Measurements from ENCODE around the gene SENP2.
"Not testable (repeated sequence)": the region's sequence is repeated elsewhere in the genome, so short reads cannot be mapped to it uniquely, and the experiment has no call there.

Gene SENP2

GRCh38 chr3:185585859-185586685 lies at the start of gene SENP2:
SENP2 (plus strand) TSS chr3:185586295; CDS start chr3:185586414, 119 bp downstream.
- no peaks in the 10 kb centered on the region for H3K9me3 ChIP-seq (ENCODE audit: control insufficient read depth, low read length)
- peak within 1 kb of the TSS; percentile 91 for H3K4me3 ChIP-seq (ENCODE audit: low read length)

GRCh38 chr3:185537369-185537970 lies 48.6 kb upstream of the SENP2 start:
- Histone ChIP-seq H3K4me1 (ENCODE audit: control insufficient read depth, insufficient read depth, low read length) (peaks cover 34% of the 10 kb centered on the region), H3K9ac (ENCODE audit: low read length) (peak overlapping the region; percentile 47), H3K9me3 (ENCODE audit: control insufficient read depth, low read length) (no peaks in the 10 kb centered on the region), H3K4me3 (ENCODE audit: low read length) (no peak overlapping the region), H3K36me3 (ENCODE audit: control insufficient read depth, insufficient read depth, low read length) (peaks cover 9% of the 10 kb centered on the region), H3K27me3 (ENCODE audit: control insufficient read depth, insufficient read depth, low read length) (no peaks in the 10 kb centered on the region)

More at GRCh38 chr3:185585859-185586685, at the start of gene SENP2:
- Histone ChIP-seq H3K9ac (ENCODE audit: low read length) (peak within 1 kb of the TSS; percentile 95), H3K27me3 (ENCODE audit: control insufficient read depth, insufficient read depth, low read length) (no peaks in the 10 kb centered on the region), H3K36me3 (ENCODE audit: control insufficient read depth, insufficient read depth, low read length) (no peaks in the 10 kb centered on the region), H3K4me1 (ENCODE audit: control insufficient read depth, insufficient read depth, low read length) (peaks cover 17% of the 10 kb centered on the region)

GRCh38 chr3:185539934-185540333 lies 46.2 kb upstream of the SENP2 start:
- H3K4me3 ChIP-seq (ENCODE audit: low read length) = no peak overlapping the region
- H3K27me3 ChIP-seq (ENCODE audit: control insufficient read depth, insufficient read depth, low read length) = no peaks in the 10 kb centered on the region
- H3K4me1 ChIP-seq (ENCODE audit: control insufficient read depth, insufficient read depth, low read length) = peaks cover 45% of the 10 kb centered on the region
- H3K9me3 ChIP-seq (ENCODE audit: control insufficient read depth, low read length) = no peaks in the 10 kb centered on the region
- no peak overlapping the region for H3K9ac ChIP-seq (ENCODE audit: low read length)
- H3K36me3 ChIP-seq (ENCODE audit: control insufficient read depth, insufficient read depth, low read length) = peaks cover 12% of the 10 kb centered on the region

GRCh38 chr3:185540695-185541094 lies 45.4 kb upstream of the SENP2 start:
- Histone ChIP-seq H3K9me3 (ENCODE audit: control insufficient read depth, low read length) (no peaks in the 10 kb centered on the region), H3K4me1 (ENCODE audit: control insufficient read depth, insufficient read depth, low read length) (peaks cover 50% of the 10 kb centered on the region), H3K4me3 (ENCODE audit: low read length) (no peak overlapping the region), H3K36me3 (ENCODE audit: control insufficient read depth, insufficient read depth, low read length) (peaks cover 12% of the 10 kb centered on the region), H3K27me3 (ENCODE audit: control insufficient read depth, insufficient read depth, low read length) (no peaks in the 10 kb centered on the region), H3K9ac (ENCODE audit: low read length) (no peak overlapping the region)

- peak overlapping the region; percentile 94 for H3K9ac ChIP-seq (ENCODE audit: low read length)
- no peaks in the 10 kb centered on the region for H3K27me3 ChIP-seq (ENCODE audit: control insufficient read depth, insufficient read depth, low read length)
- peaks cover 9% of the 10 kb centered on the region for H3K36me3 ChIP-seq (ENCODE audit: control insufficient read depth, insufficient read depth, low read length)
- no peaks in the 10 kb centered on the region for H3K9me3 ChIP-seq (ENCODE audit: control insufficient read depth, low read length)
- H3K4me1 ChIP-seq (ENCODE audit: control insufficient read depth, insufficient read depth, low read length) = peaks cover 40% of the 10 kb centered on the region
- no peak overlapping the region for H3K4me3 ChIP-seq (ENCODE audit: low read length)
Measured at GRCh38 chr3:185549122-185549521, 37.0 kb upstream of the SENP2 start.

- Histone ChIP-seq H3K36me3 (ENCODE audit: control insufficient read depth, insufficient read depth, low read length) (peaks cover 6% of the 10 kb centered on the region), H3K27me3 (ENCODE audit: control insufficient read depth, insufficient read depth, low read length) (no peaks in the 10 kb centered on the region), H3K4me1 (ENCODE audit: control insufficient read depth, insufficient read depth, low read length) (peaks cover 38% of the 10 kb centered on the region), H3K4me3 (ENCODE audit: low read length) (peak overlapping the region; percentile 63), H3K9me3 (ENCODE audit: control insufficient read depth, low read length) (no peaks in the 10 kb centered on the region), H3K9ac (ENCODE audit: low read length) (peak overlapping the region; percentile 94)
Measured at GRCh38 chr3:185549651-185550111, 36.4 kb upstream of the SENP2 start.

GRCh38 chr3:185552358-185552877 lies 33.7 kb upstream of the SENP2 start, which contains the start of gene LIPH:
LIPH (minus strand) TSS chr3:185552588; CDS start chr3:185552471, 117 bp downstream.
- H3K9ac ChIP-seq (ENCODE audit: low read length) = peak within 1 kb of the TSS; percentile 94
- H3K4me1 ChIP-seq (ENCODE audit: control insufficient read depth, insufficient read depth, low read length) = peaks cover 41% of the 10 kb centered on the region
- no peaks in the 10 kb centered on the region for H3K27me3 ChIP-seq (ENCODE audit: control insufficient read depth, insufficient read depth, low read length)
- H3K9me3 ChIP-seq (ENCODE audit: control insufficient read depth, low read length) = no peaks in the 10 kb centered on the region
- peaks cover 5% of the 10 kb centered on the region for H3K36me3 ChIP-seq (ENCODE audit: control insufficient read depth, insufficient read depth, low read length)
- peak within 1 kb of the TSS; percentile 67 for H3K4me3 ChIP-seq (ENCODE audit: low read length)

GRCh38 chr3:185555101-185555501 lies 31.0 kb upstream of the SENP2 start:
- peaks cover 43% of the 10 kb centered on the region for H3K4me1 ChIP-seq (ENCODE audit: control insufficient read depth, insufficient read depth, low read length)
- no peak overlapping the region for H3K4me3 ChIP-seq (ENCODE audit: low read length)
- H3K9me3 ChIP-seq (ENCODE audit: control insufficient read depth, low read length) = no peaks in the 10 kb centered on the region
- H3K9ac ChIP-seq (ENCODE audit: low read length) = peak overlapping the region; percentile 66
- H3K36me3 ChIP-seq (ENCODE audit: control insufficient read depth, insufficient read depth, low read length) = no peaks in the 10 kb centered on the region
- H3K27me3 ChIP-seq (ENCODE audit: control insufficient read depth, insufficient read depth, low read length) = no peaks in the 10 kb centered on the region

GRCh38 chr3:185555860-185556347 lies 30.2 kb upstream of the SENP2 start:
- peak overlapping the region; percentile 66 for H3K9ac ChIP-seq (ENCODE audit: low read length)

GRCh38 chr3:185556640-185557039 lies 29.5 kb upstream of the SENP2 start:
- Histone ChIP-seq H3K9ac (ENCODE audit: low read length) (peak overlapping the region; percentile 66), H3K4me1 (ENCODE audit: control insufficient read depth, insufficient read depth, low read length) (peaks cover 49% of the 10 kb centered on the region)
- H3K4me3 ChIP-seq (ENCODE audit: low read length); H3K27me3 ChIP-seq (ENCODE audit: control insufficient read depth, insufficient read depth, low read length); H3K36me3 ChIP-seq (ENCODE audit: control insufficient read depth, insufficient read depth, low read length); H3K9me3 ChIP-seq (ENCODE audit: control insufficient read depth, low read length): not testable (repeated sequence)

More at GRCh38 chr3:185555860-185556347, 30.2 kb upstream of the SENP2 start:
- Histone ChIP-seq H3K4me1 (ENCODE audit: control insufficient read depth, insufficient read depth, low read length) (peaks cover 45% of the 10 kb centered on the region), H3K27me3 (ENCODE audit: control insufficient read depth, insufficient read depth, low read length) (no peaks in the 10 kb centered on the region), H3K36me3 (ENCODE audit: control insufficient read depth, insufficient read depth, low read length) (no peaks in the 10 kb centered on the region), H3K9me3 (ENCODE audit: control insufficient read depth, low read length) (no peaks in the 10 kb centered on the region), H3K4me3 (ENCODE audit: low read length) (peak overlapping the region; percentile 8)

- H3K36me3 ChIP-seq (ENCODE audit: control insufficient read depth, insufficient read depth, low read length) = no peaks in the 10 kb centered on the region
- H3K9ac ChIP-seq (ENCODE audit: low read length) = peak overlapping the region; percentile 72
- no peak overlapping the region for H3K4me3 ChIP-seq (ENCODE audit: low read length)
- peaks cover 43% of the 10 kb centered on the region for H3K4me1 ChIP-seq (ENCODE audit: control insufficient read depth, insufficient read depth, low read length)
- H3K9me3 ChIP-seq (ENCODE audit: control insufficient read depth, low read length) = no peaks in the 10 kb centered on the region
- H3K27me3 ChIP-seq (ENCODE audit: control insufficient read depth, insufficient read depth, low read length) = no peaks in the 10 kb centered on the region
Measured at GRCh38 chr3:185558395-185558794, 27.7 kb upstream of the SENP2 start.

- Histone ChIP-seq H3K9ac (ENCODE audit: low read length) (no peak overlapping the region), H3K9me3 (ENCODE audit: control insufficient read depth, low read length) (no peaks in the 10 kb centered on the region), H3K4me3 (ENCODE audit: low read length) (no peak overlapping the region), H3K27me3 (ENCODE audit: control insufficient read depth, insufficient read depth, low read length) (no peaks in the 10 kb centered on the region), H3K36me3 (ENCODE audit: control insufficient read depth, insufficient read depth, low read length) (no peaks in the 10 kb centered on the region), H3K4me1 (ENCODE audit: control insufficient read depth, insufficient read depth, low read length) (peaks cover 39% of the 10 kb centered on the region)
Measured at GRCh38 chr3:185559706-185560090, 26.4 kb upstream of the SENP2 start.
